ENCODE measurements around the gene CORO2B.

The CORO2B gene

GRCh38 chr15:68773036-68773435 lies 194.2 kb downstream of the CORO2B start:
- H3K4me3 ChIP-seq (ENCODE audit: low read depth in 1 of 2, low read length in 1 of 2), result no peak overlapping the region
- TF ChIP-seq CTCF (IDR thresholded peaks at IDR 0.05), result no peak
- H3K27ac ChIP-seq, result peak overlapping the region; percentile 46
- H3K9me3 ChIP-seq, result no peaks in the 10 kb centered on the region
- no peaks in the 10 kb centered on the region for H3K27me3 ChIP-seq
- peaks cover 8% of the 10 kb centered on the region for H3K36me3 ChIP-seq
- H3K4me1 ChIP-seq (ENCODE audit: control insufficient read depth in 1 of 2, insufficient read depth in 1 of 2, low read depth in 1 of 2, low read length in 1 of 2), result peaks cover 28 to 35% of the 10 kb centered on the region in 2 experiments

- Histone ChIP-seq H3K4me1 (ENCODE audit: control insufficient read depth in 1 of 2, insufficient read depth in 1 of 2, low read depth in 1 of 2, low read length in 1 of 2) (peaks cover 32 to 40% of the 10 kb centered on the region in 2 experiments), H3K36me3 (peaks cover 18% of the 10 kb centered on the region), H3K27ac (no peak overlapping the region), H3K4me3 (ENCODE audit: low read depth in 1 of 2, low read length in 1 of 2) (no peak overlapping the region), H3K9me3 (no peaks in the 10 kb centered on the region), H3K27me3 (no peaks in the 10 kb centered on the region)
- TF ChIP-seq CTCF (IDR thresholded peaks at IDR 0.05), result no peak
These were observed 195.3 kb downstream of the CORO2B start for GRCh38 chr15:68774120-68774519.

GRCh38 chr15:68774521-68775235 lies 195.9 kb downstream of the CORO2B start:
- no peaks in the 10 kb centered on the region for H3K9me3 ChIP-seq
- H3K27me3 ChIP-seq, result no peaks in the 10 kb centered on the region
- H3K4me1 ChIP-seq (ENCODE audit: control insufficient read depth in 1 of 2, insufficient read depth in 1 of 2, low read depth in 1 of 2, low read length in 1 of 2), result peaks cover 37 to 46% of the 10 kb centered on the region in 2 experiments
- no peak overlapping the region for H3K4me3 ChIP-seq (ENCODE audit: low read depth in 1 of 2, low read length in 1 of 2)
- H3K36me3 ChIP-seq, result peaks cover 24% of the 10 kb centered on the region
- peak overlapping the region; percentile 98 for H3K27ac ChIP-seq
- TF ChIP-seq CTCF (IDR thresholded peaks at IDR 0.05), result no peak

GRCh38 chr15:68775236-68775577 lies 196.4 kb downstream of the CORO2B start:
- Histone ChIP-seq H3K4me3 (ENCODE audit: low read depth in 1 of 2, low read length in 1 of 2) (no peak overlapping the region), H3K27ac (peak overlapping the region; percentile 98), H3K36me3 (peaks cover 29% of the 10 kb centered on the region), H3K4me1 (ENCODE audit: control insufficient read depth in 1 of 2, insufficient read depth in 1 of 2, low read depth in 1 of 2, low read length in 1 of 2) (peaks cover 40 to 47% of the 10 kb centered on the region in 2 experiments), H3K27me3 (no peaks in the 10 kb centered on the region), H3K9me3 (no peaks in the 10 kb centered on the region)
- no peak for TF ChIP-seq CTCF (IDR thresholded peaks at IDR 0.05)

- Histone ChIP-seq H3K27ac (peak overlapping the region; percentile 98), H3K27me3 (no peaks in the 10 kb centered on the region), H3K36me3 (peaks cover 32% of the 10 kb centered on the region), H3K9me3 (no peaks in the 10 kb centered on the region), H3K4me3 (ENCODE audit: low read depth in 1 of 2, low read length in 1 of 2) (no peak overlapping the region), H3K4me1 (ENCODE audit: control insufficient read depth in 1 of 2, insufficient read depth in 1 of 2, low read depth in 1 of 2, low read length in 1 of 2) (peaks cover 44 to 49% of the 10 kb centered on the region in 2 experiments)
- TF ChIP-seq CTCF (IDR thresholded peaks at IDR 0.05), result no peak
These were observed 197.1 kb downstream of the CORO2B start for GRCh38 chr15:68775671-68776476.
